DMS153 treated with DMSO at 0.1 percent for 48 hours (cell line): ENCODE measurements around the gene DCANP1.
"Not testable (repeated sequence)": the region's sequence is repeated elsewhere in the genome, so short reads cannot be mapped to it uniquely, and the experiment has no call there.

Source experiments
- DNase-seq: peaks from one replicate; lab custom pipeline; 2025; ENCODE audit not compliant: unreplicated experiment; lab: John Stamatoyannopoulos, UW

Gene DCANP1, protein sequence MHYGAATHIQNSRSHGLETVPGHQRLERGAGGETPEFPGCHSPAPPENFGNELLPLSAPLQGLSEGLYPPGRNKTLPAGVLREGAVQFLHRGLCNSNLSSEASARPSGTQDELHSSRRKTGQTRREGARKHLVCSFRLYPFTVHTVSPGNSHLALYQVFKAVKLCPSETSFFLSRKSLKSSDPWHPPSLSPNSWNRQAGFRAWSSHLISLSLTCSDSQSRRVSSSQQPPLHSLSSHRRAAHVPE

DNA sequence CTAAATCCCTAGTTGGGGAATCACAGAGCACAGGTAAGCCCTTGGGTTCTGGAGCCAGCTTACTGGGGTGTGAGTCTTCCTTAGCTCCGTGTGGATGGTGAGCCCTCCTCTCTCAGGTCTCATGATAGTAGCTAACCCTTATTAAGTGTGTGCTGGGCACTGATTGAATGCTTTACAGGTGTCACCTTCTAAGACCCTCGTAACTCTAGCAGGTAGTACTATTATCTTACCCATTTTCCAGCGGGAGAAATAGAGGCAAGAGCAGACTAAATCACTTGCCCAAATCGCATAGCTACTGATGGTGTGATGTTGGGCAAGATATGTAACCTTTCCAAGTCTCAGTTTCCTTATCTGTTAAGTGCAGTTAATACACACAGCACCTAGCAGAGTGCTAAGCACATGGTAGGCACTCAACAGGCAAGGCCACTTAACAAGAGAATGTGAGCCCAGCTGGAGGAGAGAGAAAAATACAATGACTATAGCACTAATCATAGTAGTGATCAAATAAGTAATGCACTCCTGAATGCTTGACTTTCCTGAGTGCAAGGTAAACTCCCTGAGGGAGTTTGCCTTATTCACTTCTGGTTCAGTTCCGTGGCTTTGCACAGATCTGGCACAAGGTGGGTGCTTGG is at the start of gene DCANP1:
Gene DCANP1, minus strand, starts transcription at position 51 of the 632 bp plus-strand sequence. CDS start 240 bp downstream, outside the sequence.
- DNase-seq, result no peak

DNA sequence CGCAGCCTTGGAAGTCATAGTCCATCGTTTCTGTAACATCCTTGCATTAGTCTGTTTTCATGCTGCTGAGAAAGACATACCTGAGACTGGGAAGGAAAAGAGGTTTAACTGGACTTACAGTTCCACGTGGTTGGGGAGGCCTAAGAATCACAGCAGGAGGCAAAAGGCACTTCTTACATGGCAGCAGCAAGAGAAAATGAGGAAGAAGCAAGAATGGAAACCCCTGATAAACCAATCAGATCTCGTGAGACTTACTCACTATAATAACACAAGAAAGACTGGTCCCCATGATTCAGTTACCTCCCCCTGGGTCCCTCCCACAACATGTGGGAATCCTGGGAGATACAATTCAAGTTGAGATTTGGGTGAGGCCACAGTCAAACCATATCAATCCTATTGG is 48.4 kb upstream of the DCANP1 start:
- not testable (repeated sequence) for DNase-seq

DNA sequence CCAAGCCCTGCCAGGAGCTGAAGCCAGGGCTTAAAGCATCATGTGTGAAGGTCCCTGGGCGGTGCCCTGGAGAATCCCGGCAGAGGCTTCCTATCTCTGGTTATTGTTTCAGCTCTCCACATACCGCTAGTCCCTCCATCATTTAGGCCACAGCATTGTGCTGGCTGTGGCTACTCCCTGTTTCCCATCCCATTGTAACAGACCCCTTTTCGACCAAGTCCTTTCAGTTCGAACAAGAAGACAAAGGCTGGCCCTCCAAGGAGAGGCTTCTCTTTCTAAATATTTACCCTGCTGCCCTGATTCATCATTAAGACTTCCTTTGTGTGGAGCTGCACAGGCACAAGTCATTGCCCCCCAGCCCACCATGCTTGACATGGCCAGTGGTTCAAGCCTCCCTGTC is 47.0 kb upstream of the DCANP1 start:
- DNase-seq, result no peak

DNA sequence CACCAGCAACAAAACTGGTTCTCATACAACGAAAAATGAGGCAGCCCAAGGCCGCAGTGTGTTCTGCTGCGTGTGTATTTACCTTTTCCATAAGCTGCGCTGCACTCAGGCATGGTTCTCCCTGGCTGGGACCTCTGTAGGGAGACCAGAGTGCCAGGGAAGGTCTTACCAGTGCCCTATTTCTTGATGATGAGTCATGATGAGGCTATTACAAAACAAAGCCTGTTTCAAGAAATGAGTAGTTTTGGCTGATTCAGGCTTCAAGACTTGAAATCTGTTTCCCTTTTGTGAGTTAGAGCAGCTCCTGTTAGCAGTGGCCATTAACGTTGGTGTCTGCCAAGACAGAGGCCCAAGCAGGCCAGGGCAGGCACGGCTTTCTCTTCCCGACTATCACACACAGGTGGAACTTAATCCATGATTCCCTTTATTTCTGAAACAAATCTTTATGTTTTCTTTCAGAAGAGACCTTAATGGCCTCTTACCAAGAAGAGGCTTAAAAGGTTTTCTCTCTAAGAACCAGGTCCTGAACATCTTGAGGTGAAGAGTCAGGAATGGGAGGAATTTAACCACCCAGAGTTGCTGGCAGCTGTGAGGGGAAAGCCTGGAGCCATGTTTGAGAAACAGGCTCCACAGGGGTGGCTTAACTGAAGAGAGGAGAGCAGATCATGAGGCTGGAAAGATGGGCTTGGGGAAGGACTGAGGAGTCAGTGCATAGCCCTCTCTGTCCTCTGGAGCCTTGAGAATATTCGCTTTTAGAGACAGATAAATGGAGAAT is 46.4 kb upstream of the DCANP1 start:
- DNase-seq, result no peak

DNA sequence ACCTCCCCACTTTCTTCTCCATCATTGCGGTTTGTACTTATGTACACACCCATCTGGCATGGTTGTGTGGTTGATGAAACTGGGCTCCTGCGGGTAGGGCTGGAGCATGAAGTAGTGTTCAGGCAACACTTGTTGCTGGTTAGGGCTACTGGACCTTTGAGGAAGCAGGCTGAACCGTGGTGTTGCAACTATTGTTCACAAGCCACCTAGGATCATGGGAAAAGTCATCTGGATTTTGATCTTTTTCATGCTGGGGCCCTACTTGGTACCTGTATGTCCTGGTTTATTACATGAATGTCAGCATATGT is 45.1 kb upstream of the DCANP1 start:
- no peak for DNase-seq

DNA sequence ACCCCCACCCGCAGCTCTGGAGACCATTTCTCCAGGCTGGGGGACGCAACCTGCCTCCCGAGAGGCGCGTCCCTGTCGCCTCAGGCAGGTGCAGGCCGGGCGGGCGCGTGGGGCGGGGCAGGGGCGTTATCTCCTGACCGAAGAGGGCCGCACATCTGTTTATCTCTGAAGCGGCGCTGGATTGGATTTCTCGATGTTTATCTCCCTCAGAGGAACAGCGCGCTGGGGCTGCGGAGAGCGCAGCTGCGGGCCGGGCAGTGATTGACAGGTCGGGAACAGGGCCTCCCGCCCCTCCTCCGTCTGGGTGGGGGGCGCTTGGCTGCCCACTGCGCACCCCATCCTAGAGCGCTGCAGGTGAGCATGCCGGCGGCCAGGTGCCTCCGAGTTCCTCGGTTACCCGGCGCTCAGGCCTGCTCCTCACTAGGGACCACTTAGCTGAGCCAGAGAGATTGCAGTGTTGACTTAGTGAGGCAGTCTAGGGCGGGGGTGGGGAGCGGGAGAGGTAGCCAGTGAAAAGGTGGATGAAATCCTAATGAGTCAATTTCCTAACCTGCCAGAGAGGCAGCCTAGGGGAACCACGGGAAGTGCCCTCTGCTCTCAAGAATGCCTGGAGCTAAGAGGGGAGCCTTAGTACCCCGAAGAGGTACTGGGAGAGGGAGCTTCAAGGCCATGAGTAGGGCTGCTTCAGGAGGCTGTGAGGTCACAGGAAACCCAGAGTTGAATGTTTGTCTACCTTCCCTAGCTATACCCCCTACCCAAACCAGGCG is 44.6 kb upstream of the DCANP1 start:
- peak; percentile 67 for DNase-seq

DNA sequence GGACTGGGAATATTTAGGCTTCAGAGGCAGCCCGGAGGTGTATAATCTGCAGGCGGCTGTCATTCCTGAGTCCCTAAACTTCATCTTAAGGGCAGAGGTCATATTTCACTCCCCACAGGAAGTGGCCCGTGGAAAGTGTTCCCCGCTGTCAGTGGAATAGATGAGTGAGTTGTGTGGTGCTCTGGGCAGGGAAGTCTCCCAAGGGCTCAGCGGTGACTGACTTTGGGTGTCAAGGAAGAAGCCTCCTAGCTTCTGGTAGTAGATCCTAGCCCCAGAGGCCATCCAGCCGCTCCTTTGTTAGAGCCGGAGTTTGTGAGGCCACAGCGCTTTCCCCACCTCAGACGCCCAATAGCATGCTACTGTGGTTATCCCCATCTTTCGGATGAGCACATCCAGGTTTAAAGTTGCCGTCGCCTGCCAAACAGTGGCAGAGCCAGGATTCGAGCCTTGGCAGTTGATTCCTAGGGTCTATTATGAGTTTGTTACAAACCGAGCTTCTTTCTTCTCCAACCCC is 43.9 kb upstream of the DCANP1 start:
- no peak for DNase-seq

GRCh38 chr5:135490245-135491037 is 43.3 kb upstream of the DCANP1 start:
- DNase-seq, result no peak

DNA sequence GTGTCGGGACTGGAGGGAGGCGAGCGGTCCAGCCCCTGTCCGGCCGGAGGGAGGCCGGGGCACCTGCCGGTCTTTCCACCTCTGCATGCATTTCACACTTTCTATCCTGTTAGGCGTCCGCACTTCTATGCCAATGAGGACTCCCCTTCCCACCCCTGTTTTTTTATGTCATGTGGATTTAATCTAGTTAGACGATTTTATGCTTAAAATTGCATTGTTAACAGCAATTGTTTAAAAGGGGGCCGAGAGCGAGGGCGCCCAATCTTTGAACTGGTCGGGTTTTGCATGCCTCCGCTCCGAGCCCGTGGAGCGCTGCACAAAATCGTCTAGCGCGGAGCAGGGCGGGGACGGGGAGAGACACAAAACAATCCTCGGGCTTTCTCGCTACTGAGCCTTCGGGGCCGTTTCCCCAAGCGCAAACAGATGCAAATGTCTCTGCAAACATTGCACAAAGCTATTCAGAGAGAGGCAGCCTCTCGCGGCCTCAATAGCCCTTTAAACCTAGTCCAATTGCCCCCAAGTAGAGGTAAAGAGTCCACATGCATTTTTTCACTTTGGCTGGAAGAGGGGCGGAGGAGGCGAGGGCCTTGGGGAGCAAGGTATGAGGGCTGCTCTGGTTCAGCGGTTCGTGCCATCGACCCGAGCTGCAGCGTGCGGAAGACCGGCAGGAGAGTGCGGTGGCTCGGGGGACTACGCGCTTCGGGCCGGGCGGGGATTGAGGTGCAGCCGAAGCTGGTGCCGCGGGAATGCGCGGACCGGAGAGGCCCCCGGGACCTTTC is 42.5 kb upstream of the DCANP1 start:
- DNase-seq, result peak; percentile 9

GRCh38 chr5:135488727-135489465 is 41.7 kb upstream of the DCANP1 start:
- DNase-seq, result peak; percentile 6

- no peak for DNase-seq
Measured at GRCh38 chr5:135487839-135488514, 40.8 kb upstream of the DCANP1 start.

DNA sequence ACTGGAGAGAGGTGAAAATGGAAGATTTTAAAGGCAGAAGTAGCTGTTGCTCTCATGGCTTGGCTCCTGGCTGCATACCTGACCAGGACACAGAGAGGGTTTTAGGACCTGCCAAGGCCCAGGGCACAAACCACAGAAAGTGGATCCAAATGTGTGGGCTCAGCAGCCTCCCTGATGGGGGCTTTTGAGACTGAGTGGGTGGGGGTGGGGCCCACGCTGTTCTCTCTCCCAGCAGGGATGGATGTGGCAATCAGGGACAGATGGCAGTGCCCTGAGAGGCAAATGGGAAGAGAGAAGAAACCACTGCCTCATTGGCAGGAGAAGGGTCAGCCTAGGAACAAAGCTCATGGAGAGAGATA is 39.9 kb upstream of the DCANP1 start:
- DNase-seq, result no peak

- DNase-seq, result no peak
Measured at GRCh38 chr5:135486131-135487036, 39.2 kb upstream of the DCANP1 start.

- DNase-seq, result no peak
Measured at GRCh38 chr5:135484674-135485086, 37.5 kb upstream of the DCANP1 start.

DNA sequence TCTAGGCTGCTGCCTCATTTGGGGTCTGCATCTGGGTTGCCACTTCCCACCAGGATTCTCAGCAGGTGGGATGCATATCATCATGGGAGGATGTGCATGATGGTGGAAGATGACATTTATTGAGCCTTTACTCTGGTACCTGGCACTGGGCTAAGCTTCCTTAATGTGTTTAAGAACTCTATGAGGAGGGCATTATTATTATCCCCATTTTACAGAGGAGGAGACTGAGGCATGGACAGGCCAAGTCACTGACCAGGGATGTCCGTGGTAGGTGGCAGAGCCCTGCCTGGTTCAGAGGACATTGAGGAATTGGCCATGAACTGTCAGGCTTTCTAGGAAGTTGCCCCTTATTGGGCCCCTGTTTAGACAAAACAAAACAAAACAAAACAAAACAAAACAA is 36.1 kb upstream of the DCANP1 start:
- DNase-seq, result no peak

DNA sequence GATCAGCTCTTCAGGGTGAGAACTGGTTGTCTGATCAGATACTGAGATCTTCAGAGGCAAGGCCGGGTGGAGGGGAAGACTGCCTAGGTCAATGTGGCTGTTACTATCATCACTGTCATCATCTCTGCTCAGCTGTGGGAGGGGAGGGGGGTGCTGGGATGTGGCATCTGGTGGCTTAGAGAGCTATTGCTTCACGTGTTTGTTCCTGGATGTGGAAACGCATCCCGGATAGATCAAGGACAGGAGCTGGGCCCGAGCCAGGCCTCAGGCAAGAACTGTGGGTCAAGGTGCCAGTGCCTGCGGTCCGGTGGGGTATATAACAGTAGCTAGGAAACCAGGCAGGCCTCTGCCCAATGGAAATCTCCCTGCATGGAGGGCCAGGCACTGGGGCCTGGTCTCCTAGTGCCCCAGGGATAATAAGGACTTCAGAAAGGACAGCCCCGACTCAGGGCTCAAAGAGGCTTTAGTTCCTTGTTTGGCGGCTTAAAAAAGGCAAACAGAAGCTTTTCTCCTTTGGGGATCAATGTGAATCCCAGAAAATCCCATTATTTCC is 35.3 kb upstream of the DCANP1 start:
- no peak for DNase-seq

DNA sequence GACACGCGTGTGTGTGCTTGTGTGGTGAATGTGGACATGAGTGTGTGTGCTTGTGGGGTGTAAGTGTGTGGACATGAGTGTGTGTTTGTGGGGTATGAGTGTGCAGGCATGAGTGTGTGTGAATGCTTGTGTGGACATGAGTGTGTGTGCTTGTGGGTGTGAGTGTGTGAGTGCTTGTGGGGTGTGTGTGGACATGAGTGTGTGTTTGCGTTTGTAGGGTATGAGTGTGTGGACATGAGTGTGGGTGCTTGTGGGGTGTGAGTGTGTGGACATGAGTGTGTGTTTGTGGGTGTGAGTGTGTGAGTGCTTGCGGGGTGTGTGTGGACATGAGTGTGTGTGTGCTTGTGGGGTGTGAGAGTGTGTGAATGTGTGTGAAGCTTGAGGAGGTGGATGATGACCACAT is 34.8 kb upstream of the DCANP1 start:
- no peak for DNase-seq
